Measurements from ENCODE around the gene GPR3.

GPR3 gene

DNA sequence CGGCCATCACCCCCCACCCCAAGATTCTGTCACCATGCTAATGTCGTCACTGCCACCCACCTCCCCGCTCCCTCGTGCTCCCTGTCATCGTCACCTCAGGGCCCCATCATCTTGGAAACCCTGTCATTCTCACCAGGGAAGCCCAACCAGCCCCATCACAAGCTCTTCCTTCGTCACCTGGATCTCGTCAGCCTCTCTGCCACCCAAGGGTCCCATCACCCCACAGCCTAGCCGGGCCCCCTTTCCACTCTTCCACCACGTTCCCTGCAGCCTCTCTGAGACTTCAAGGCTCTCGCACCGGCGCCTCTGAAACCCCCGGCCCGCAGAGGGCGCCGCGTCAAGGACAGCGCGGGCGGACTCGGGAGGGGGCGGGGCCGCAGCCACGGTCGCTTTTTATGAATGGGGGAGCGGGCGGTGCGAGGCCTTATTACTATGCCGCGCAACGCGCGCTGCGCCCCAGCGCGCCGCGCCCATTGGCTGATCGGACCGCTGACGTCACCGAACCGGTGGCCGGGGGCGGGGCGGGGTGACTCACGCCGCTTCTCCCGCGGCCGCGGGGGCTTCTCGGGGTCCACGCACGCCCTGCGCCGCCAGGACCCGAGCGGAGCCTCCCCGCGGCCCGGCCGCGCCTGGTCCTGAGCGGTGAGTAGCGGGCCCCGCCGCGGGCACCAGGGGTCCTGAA, at the start of gene GPR3:
GPR3 (plus strand) TSS at position 527 of the 682 bp plus-strand sequence. CDS start 1,177 bp downstream, outside the sequence.
- DNase-seq (ENCODE audit: low read depth): peak; percentile 88
- TF ChIP-seq, protein P1, sequence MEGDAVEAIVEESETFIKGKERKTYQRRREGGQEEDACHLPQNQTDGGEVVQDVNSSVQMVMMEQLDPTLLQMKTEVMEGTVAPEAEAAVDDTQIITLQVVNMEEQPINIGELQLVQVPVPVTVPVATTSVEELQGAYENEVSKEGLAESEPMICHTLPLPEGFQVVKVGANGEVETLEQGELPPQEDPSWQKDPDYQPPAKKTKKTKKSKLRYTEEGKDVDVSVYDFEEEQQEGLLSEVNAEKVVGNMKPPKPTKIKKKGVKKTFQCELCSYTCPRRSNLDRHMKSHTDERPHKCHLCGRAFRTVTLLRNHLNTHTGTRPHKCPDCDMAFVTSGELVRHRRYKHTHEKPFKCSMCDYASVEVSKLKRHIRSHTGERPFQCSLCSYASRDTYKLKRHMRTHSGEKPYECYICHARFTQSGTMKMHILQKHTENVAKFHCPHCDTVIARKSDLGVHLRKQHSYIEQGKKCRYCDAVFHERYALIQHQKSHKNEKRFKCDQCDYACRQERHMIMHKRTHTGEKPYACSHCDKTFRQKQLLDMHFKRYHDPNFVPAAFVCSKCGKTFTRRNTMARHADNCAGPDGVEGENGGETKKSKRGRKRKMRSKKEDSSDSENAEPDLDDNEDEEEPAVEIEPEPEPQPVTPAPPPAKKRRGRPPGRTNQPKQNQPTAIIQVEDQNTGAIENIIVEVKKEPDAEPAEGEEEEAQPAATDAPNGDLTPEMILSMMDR (conservative IDR thresholded peaks at IDR 0.05; ENCODE audit: control insufficient read depth, insufficient read depth, low read depth, low read length): peak; percentile 38
- H3K4me3 ChIP-seq (ENCODE audit: control insufficient read depth, low read depth, low read length): peak within 1 kb of the TSS; percentile 81

DNA sequence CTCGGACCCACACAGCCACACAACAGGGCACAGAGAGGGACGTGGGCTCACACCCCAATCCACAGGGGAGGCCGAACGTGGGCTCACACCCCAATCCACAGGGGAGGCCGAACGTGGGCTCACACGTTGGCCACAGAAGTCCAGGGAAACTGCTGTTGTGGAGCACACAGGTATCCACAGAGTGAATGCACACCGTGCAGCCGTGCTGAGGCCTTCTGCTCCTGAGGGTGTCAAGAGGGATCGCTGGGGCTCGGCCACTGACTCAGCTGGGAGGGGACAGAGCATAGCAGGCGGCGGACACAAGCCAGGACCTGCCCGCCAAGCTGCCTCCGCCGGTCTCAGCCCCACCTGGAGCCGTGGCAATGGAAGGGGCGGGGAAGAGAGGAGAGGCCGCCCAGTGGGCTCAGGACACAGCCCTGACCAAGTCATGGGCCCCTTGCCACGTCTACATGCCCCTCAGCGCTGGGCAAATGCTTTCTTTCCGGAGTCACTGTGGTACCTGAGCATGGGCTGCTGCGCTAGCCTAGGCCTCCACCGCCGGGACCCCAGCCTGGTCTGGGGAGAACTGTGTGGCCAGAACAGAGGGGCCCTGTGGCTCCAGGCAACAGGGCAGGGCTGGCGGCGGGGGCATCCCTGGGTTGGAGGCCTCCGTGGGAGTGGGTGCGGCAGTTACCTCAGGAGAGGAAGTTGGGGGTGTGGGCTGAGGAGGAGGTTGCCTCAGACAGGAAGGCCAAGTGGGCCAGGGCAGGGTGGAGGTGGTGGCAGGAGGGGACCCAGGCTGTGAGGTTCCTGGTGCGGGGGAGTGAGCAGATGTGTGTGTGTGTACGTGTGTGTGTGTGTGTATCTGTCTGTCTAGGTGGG, 49.4 kb upstream of the GPR3 start:
- H3K4me3 ChIP-seq (ENCODE audit: control insufficient read depth, low read depth, low read length): no peak overlapping the region
- DNase-seq (ENCODE audit: low read depth): no peak

GRCh38 chr1:27343639-27344025, 48.8 kb upstream of the GPR3 start:
- DNase-seq (ENCODE audit: low read depth): no peak
- H3K4me3 ChIP-seq (ENCODE audit: control insufficient read depth, low read depth, low read length): no peak overlapping the region
- TF ChIP-seq, protein P1 (conservative IDR thresholded peaks at IDR 0.05; ENCODE audit: control insufficient read depth, insufficient read depth, low read depth, low read length): no peak

More for the DNA sequence above, 49.4 kb upstream of the GPR3 start:
- TF ChIP-seq, protein P1 (conservative IDR thresholded peaks at IDR 0.05; ENCODE audit: control insufficient read depth, insufficient read depth, low read depth, low read length): no peak

DNA sequence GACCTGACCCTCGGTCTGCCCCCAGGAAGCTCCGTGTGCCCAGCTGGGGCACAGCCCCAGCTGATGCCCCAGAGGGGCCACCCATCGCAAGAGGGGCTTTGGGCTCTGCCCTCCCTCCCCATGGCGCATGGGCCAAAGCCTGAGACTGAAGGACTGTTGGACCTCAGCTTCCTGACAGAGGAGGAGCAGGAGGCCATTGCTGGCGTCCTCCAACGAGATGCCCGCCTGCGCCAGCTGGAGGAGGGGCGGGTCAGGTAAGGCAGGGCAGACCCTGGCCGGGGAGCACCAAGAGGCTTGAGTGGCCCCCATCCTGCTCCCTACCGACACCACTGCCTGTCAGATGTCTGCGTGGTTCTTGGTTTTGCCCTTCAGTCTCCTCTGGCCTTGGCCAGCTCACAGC, 47.1 kb upstream of the GPR3 start:
- TF ChIP-seq, protein P1 (conservative IDR thresholded peaks at IDR 0.05; ENCODE audit: control insufficient read depth, insufficient read depth, low read depth, low read length): no peak
- no peak overlapping the region for H3K4me3 ChIP-seq (ENCODE audit: control insufficient read depth, low read depth, low read length)
- no peak for DNase-seq (ENCODE audit: low read depth)

- DNase-seq (ENCODE audit: low read depth): no peak
- no peak overlapping the region for H3K4me3 ChIP-seq (ENCODE audit: control insufficient read depth, low read depth, low read length)
- TF ChIP-seq, protein P1 (conservative IDR thresholded peaks at IDR 0.05; ENCODE audit: control insufficient read depth, insufficient read depth, low read depth, low read length): no peak
Measured at GRCh38 chr1:27346357-27346756, 46.1 kb upstream of the GPR3 start.

GRCh38 chr1:27346991-27347624, 45.3 kb upstream of the GPR3 start:
- TF ChIP-seq, protein P1 (conservative IDR thresholded peaks at IDR 0.05; ENCODE audit: control insufficient read depth, insufficient read depth, low read depth, low read length): no peak
- DNase-seq (ENCODE audit: low read depth): no peak
- H3K4me3 ChIP-seq (ENCODE audit: control insufficient read depth, low read depth, low read length): no peak overlapping the region

Measured in fibroblast of mammary gland (primary cell).